Esophagus squamous epithelium (tissue), 5 donors: ENCODE data around the gene HIPK4. TPM values are rescaled to one million over a fixed set of nuclear protein-coding genes. Genes with fewer than 3 reads are reported as not detected.
"Not testable (repeated sequence)": the region's sequence is repeated elsewhere in the genome, so short reads cannot be mapped to it uniquely, and the experiment has no call there.

Experiments
- DNase-seq: peaks from one replicate; lab custom pipeline; 2025; lab: John Stamatoyannopoulos, UW
- H3K27ac ChIP-seq, 4 donors: fragments of 200-600 bp; sonication (generic); one replicate each; pipeline ENCODE4 v1.5.1; 2016 to 2019; ENCODE audit warnings: mild to moderate bottlenecking in 1 of 4
- H3K27me3 ChIP-seq, 4 donors: fragments of 200-600 bp; sonication (generic); 1 replicate in 3 of 4; 2 replicates in 1 of 4; pipeline versions ENCODE4 v1.5.1 to v1.6.0; 2017 to 2021; ENCODE audit warnings: antibody characterized with exemption in 1 of 4
- H3K36me3 ChIP-seq, 3 donors: fragments of 200-600 bp; sonication (generic); one replicate each; pipeline ENCODE4 v1.5.1; 2016 to 2019
- H3K4me1 ChIP-seq, 3 donors: fragments of 200-600 bp; sonication (generic); one replicate each; pipeline ENCODE4 v1.5.1; 2017 to 2019
- H3K4me3 ChIP-seq, 4 donors: fragments of 200-600 bp; sonication (generic); 1 replicate in 3 of 4; 2 replicates in 1 of 4; pipeline ENCODE4 v1.5.1; 2016 to 2019; ENCODE audit warnings: mild to moderate bottlenecking in 2 of 4, moderate library complexity in 1 of 4
- H3K9me3 ChIP-seq, 3 donors: fragments of 200-600 bp; sonication (generic); one replicate each; pipeline ENCODE4 v1.5.1; 2016 to 2019
- CTCF ChIP-seq, 6 experiments: fragments of 450-650 bp in 4 of 6; fragments of 200-600 bp in 2 of 6; sonication (generic) in 2 of 6; IDR thresholded peaks; one replicate each; pipeline ENCODE4 v1.5.1; 2016 to 2019; ENCODE audit warnings: antibody characterized with exemption in 6 of 6, mild to moderate bottlenecking in 4 of 6, moderate library complexity in 4 of 6
- POLR2A ChIP-seq, 4 donors: fragments of 450-650 bp; IDR thresholded peaks; one replicate each; pipeline ENCODE4 v1.6.1; 2017; ENCODE audit warnings: antibody characterized with exemption in 4 of 4, mild to moderate bottlenecking in 4 of 4, moderate library complexity in 3 of 4
- WGBS, 2 donors: methylation state at CpG; one replicate each; pipeline ENCODE4 v1.1.5; 2018; 5-methylcytosine and 5-hydroxymethylcytosine counted together
- intact Hi-C: fragments of 100-400 bp; cut with DNase I; formaldehyde crosslinking; loops from one replicate; pipeline ENCODE4 v1.15.0; 2022
- total RNA-seq, 4 donors: library from RNA; depleted of rRNA; stranded (reverse); fragments of >200 nt; gene quantifications; one replicate each; pipeline ENCODE4 v1.1.0, GENCODE V29; 2016
- donor health status: DM: yes; HTN: yes; CAD: no.

Gene HIPK4
- total RNA-seq, 4 donors from 2014 or later: 0.19 TPM; not detected in 3

GRCh38 chr19:40371802-40372122 lies 18.2 kb downstream of the HIPK4 start:
- Histone ChIP-seq H3K4me3 (no peak overlapping the region), H3K36me3 (peaks cover 3 to 100% (median 20%) of the 10 kb centered on the region in 3 donors), H3K9me3 (no peaks in the 10 kb centered on the region), H3K4me1 (peaks cover 0 to under 1% (median 0%) of the 10 kb centered on the region in 3 donors), H3K27me3 (no peaks in the 10 kb centered on the region), H3K27ac (no peak overlapping the region)
- 100% methylated on average over 2 of the region's 5 CpGs; no CpG with 5 or more reads in 1 of the 2 donors for whole genome bisulfite sequencing, 2 donors
- no peak for DNase-seq
- intact Hi-C loops: no loop called here
- TF ChIP-seq CTCF (IDR thresholded peaks at IDR 0.05) (no peak), POLR2A (IDR thresholded peaks at IDR 0.05) (no peak)

GRCh38 chr19:40370997-40371801 lies 18.8 kb downstream of the HIPK4 start:
- H3K36me3 ChIP-seq: peaks cover 3 to 100% (median 20%) of the 10 kb centered on the region in 3 donors
- DNase-seq: no peak
- H3K9me3 ChIP-seq: no peaks in the 10 kb centered on the region
- peaks cover 0 to 6% (median 0%) of the 10 kb centered on the region in 3 donors for H3K4me1 ChIP-seq
- TF ChIP-seq POLR2A (IDR thresholded peaks at IDR 0.05) (no peak), CTCF (IDR thresholded peaks at IDR 0.05) (no peak)
- intact Hi-C loops: no loop called here
- H3K4me3 ChIP-seq: no peak overlapping the region
- H3K27me3 ChIP-seq: no peaks in the 10 kb centered on the region
- no peak overlapping the region for H3K27ac ChIP-seq
- 82 to 88% methylated on average over 6 to 7 of the region's 7 CpGs for WGBS, 2 donors

GRCh38 chr19:40370253-40370652 lies 19.7 kb downstream of the HIPK4 start:
- H3K4me3 ChIP-seq, H3K9me3 ChIP-seq, H3K27ac ChIP-seq, intact Hi-C loops, H3K27me3 ChIP-seq, DNase-seq: not testable (repeated sequence)
- Histone ChIP-seq H3K36me3 (peaks cover 3 to 90% (median 20%) of the 10 kb centered on the region in 3 donors), H3K4me1 (peaks cover 0 to 16% (median 5%) of the 10 kb centered on the region in 3 donors)
- 90 to 100% methylated on average over 2 to 3 of the region's 3 CpGs for WGBS, 2 donors

GRCh38 chr19:40369797-40370196 lies 20.2 kb downstream of the HIPK4 start:
- no peak for DNase-seq
- H3K4me3 ChIP-seq: no peak overlapping the region
- H3K4me1 ChIP-seq: peaks cover 0 to 20% (median 5%) of the 10 kb centered on the region in 3 donors
- WGBS, 2 donors: 83 to 97% methylated on average over 1 to 5 of the region's 12 CpGs
- no peaks in the 10 kb centered on the region for H3K9me3 ChIP-seq
- no peak overlapping the region for H3K27ac ChIP-seq
- no peaks in the 10 kb centered on the region for H3K27me3 ChIP-seq
- intact Hi-C loops: no loop called here
- TF ChIP-seq CTCF (IDR thresholded peaks at IDR 0.05) (no peak), POLR2A (IDR thresholded peaks at IDR 0.05) (no peak)
- peaks cover 3 to 86% (median 20%) of the 10 kb centered on the region in 3 donors for H3K36me3 ChIP-seq

GRCh38 chr19:40367577-40368434 lies 22.2 kb downstream of the HIPK4 start:
- Histone ChIP-seq H3K36me3 (peaks cover 0 to 66% (median 11%) of the 10 kb centered on the region in 3 donors), H3K27me3 (no peaks in the 10 kb centered on the region), H3K9me3 (no peaks in the 10 kb centered on the region), H3K4me3 (no peak overlapping the region), H3K4me1 (peaks cover 0 to 21% (median 5%) of the 10 kb centered on the region in 3 donors), H3K27ac (no peak overlapping the region)
- DNase-seq: no peak
- 87 to 92% methylated on average over 3 to 6 of the region's 16 CpGs for WGBS, 2 donors
- TF ChIP-seq POLR2A (IDR thresholded peaks at IDR 0.05) (no peak), CTCF (IDR thresholded peaks at IDR 0.05) (no peak)
- intact Hi-C loops: no loop called here
